Heart left ventricle (tissue), 16 donors: ENCODE results near the gene XRCC3. TPM values are rescaled to one million over a fixed set of nuclear protein-coding genes. Genes with fewer than 3 reads are reported as not detected.

ENCODE experiments used
- ATAC-seq, 4 donors: fragments of 200-7000 bp; cut with Tn5 transposase; one replicate each; pipeline ENCODE4 v1.9.1; 2020 to 2022; ENCODE audit warnings: moderate library complexity in 4 of 4, mild to moderate bottlenecking in 3 of 4, moderate number of reproducible peaks in 1 of 4
- DNase-seq, 5 donors: peaks; one replicate each; pipeline ENCODE4 v3.0.0-alpha.2; 2020
- H3K27ac ChIP-seq, 12 donors: fragments of 200-600 bp; sonication (generic) in 4 of 12; one replicate each; pipeline versions ENCODE4 v1.5.0 to v1.8.0; 2016 to 2022; ENCODE audit warnings: mild to moderate bottlenecking in 2 of 12
- H3K27me3 ChIP-seq, 9 donors: fragments of 200-600 bp; sonication (generic) in 2 of 9; one replicate each; pipeline versions ENCODE4 v1.5.1 to v1.8.0; 2016 to 2022; ENCODE audit warnings: mild to moderate bottlenecking in 3 of 9
- H3K36me3 ChIP-seq, 9 donors: fragments of 200-600 bp; sonication (generic) in 2 of 9; one replicate each; pipeline versions ENCODE4 v1.5.0 to v1.8.0; 2018 to 2022; ENCODE audit warnings: mild to moderate bottlenecking in 2 of 9
- H3K4me1 ChIP-seq, 12 donors: fragments of 200-600 bp; sonication (generic) in 4 of 12; one replicate each; pipeline versions ENCODE4 v1.5.0 to v1.8.0; 2016 to 2022; ENCODE audit warnings: mild to moderate bottlenecking in 3 of 12
- H3K4me3 ChIP-seq, 12 donors: fragments of 200-600 bp; sonication (generic) in 4 of 12; one replicate each; pipeline versions ENCODE4 v1.5.0 to v1.8.0; 2017 to 2022; ENCODE audit warnings: mild to moderate bottlenecking in 9 of 12, moderate library complexity in 4 of 12
- H3K9me3 ChIP-seq, 12 donors: fragments of 200-600 bp; sonication (generic) in 4 of 12; one replicate each; pipeline versions ENCODE4 v1.5.0 to v1.8.0; 2016 to 2022; ENCODE audit warnings: mild to moderate bottlenecking in 1 of 12
- CTCF ChIP-seq, 12 donors: fragments of 200-600 bp; sonication (generic) in 4 of 12; IDR thresholded peaks; one replicate each; pipeline versions ENCODE4 v1.5.0 to v1.8.0; 2018 to 2022; ENCODE audit warnings: antibody characterized with exemption in 12 of 12, mild to moderate bottlenecking in 5 of 12
- POLR2A ChIP-seq, 2 donors: fragments of 450-650 bp; IDR thresholded peaks; one replicate each; pipeline ENCODE4 v1.6.1; 2017; ENCODE audit warnings: antibody characterized with exemption in 2 of 2, mild to moderate bottlenecking in 2 of 2, moderate library complexity in 2 of 2
- WGBS, 4 donors: extraction: QIAGEN DNeasy Blood & Tissue Kit in 2 of 4; methylation state at CpG; one replicate each; pipeline versions ENCODE4 v1.1.5 to v1.1.7; 2013 to 2018; 5-methylcytosine and 5-hydroxymethylcytosine counted together
- intact Hi-C, 10 donors: fragments of 100-400 bp; cut with DNase I; formaldehyde crosslinking; loops; one replicate each; pipeline versions ENCODE4 v1.11.1 to v1.14.2; 2022
- polyA plus RNA-seq, 2 donors: library from polyadenylated mRNA; stranded (reverse); fragments of 200-250 nt; gene quantifications; one replicate each; pipeline ENCODE4 v1.2.3, GENCODE V29; 2013
- total RNA-seq, 9 donors: library from RNA; depleted of rRNA in 2 of 9; stranded (reverse); fragments of >200 nt in 2 of 9; fragmentation: NEBNext Ultra II Directional in 3 of 9; extraction: Animal tissue kit (Norgen Biotek cat#: 25700) in 3 of 9; gene quantifications; one replicate each; pipeline versions ENCODE4 v1.1.0 to v1.2.4, GENCODE V29; 2016 to 2023
- donor health status: ischemic (EF 13 %, LVEDD 7.1; RV severe dilation, severe dysfunction).
- donor health status: healthy with polysubstance abuse.
- donor health status: DM: no; HTN: yes; CAD: no.
- donor health status: DM: no; HTN: no; CAD: no.
- donor health status: ischemic (EF 25% LVEDD 6.9; RV normal size, moderate dysfunction).
- donor health status: ischemic (EF 25% LVEDD 5.7; RV mildly dilated, moderate dysfunction).
- donor health status: healthy.
- donor health status: DM: yes; HTN: yes; CAD: no.
- donor health status: ischemic (EF 35%, LVEDD 5.7; RV mildly dilated, moderate dysfunction).
- donor health status: nonischemic (EF 11% LVEDD 7.7; RV severe dilation, severe dysfunction).
- donor health status: DM: yes; HTN: yes; CAD: no.
- donor health status: PGD.
- donor health status: ischemic (EF 29% LVEDD 5.4; RV normal size, mild dysfunction).
- donor health status: nonischemic (EF 23%, LVEDD 6.1; RV moderate dilation, normal function).

Gene XRCC3
- total and polyA plus RNA-seq, 11 donors = 1.9 to 8.7 (median 3.0) TPM

- Histone ChIP-seq H3K4me1 (peaks cover 0 to 37% (median 12%) of the 10 kb centered on the region in 12 donors), H3K27me3 (no peaks in the 10 kb centered on the region), H3K9me3 (no peaks in the 10 kb centered on the region), H3K4me3 (no peak overlapping the region), H3K36me3 (peaks cover 0 to 74% (median 66%) of the 10 kb centered on the region in 9 donors), H3K27ac (peak overlapping the region in 6 of 12 donors; percentile 23 to 64 (median 42))
- 54 to 63% (median 57%) methylated on average over 9 to 15 of the region's 15 CpGs for WGBS, 4 donors
- peak; percentile 71 to 90 (median 80) for DNase-seq
- peak; percentile 83 to 91 (median 85) for ATAC-seq
- TF ChIP-seq CTCF (IDR thresholded peaks at IDR 0.05) (peak in 1 of 12 donors; percentile 12), POLR2A (IDR thresholded peaks at IDR 0.05) (no peak)
- intact Hi-C loops = loop anchor here in 1 of 10 donors (10.0 kb wide), 2 partner anchors 156 to 254 kb away; no protein-coding TSS in a partner anchor
Measured at GRCh38 chr14:103730490-103731035, 15.3 kb upstream of the XRCC3 start.

- Histone ChIP-seq H3K4me3 (no peak overlapping the region), H3K27ac (peak overlapping the region in 6 of 12 donors; percentile 5 to 64 (median 34)), H3K4me1 (peaks cover 0 to 37% (median 13%) of the 10 kb centered on the region in 12 donors), H3K27me3 (no peaks in the 10 kb centered on the region), H3K9me3 (no peaks in the 10 kb centered on the region), H3K36me3 (peaks cover 0 to 74% (median 58%) of the 10 kb centered on the region in 9 donors)
- intact Hi-C loops = loop anchor here in 1 of 10 donors (10.0 kb wide), 2 partner anchors 155 to 255 kb away; no protein-coding TSS in a partner anchor
- WGBS, 4 donors = 64 to 73% (median 69%) methylated on average over 23 to 24 of the region's 24 CpGs
- ATAC-seq = peak in 2 of 4 donors; percentile 0 to 1
- TF ChIP-seq CTCF (IDR thresholded peaks at IDR 0.05) (no peak), POLR2A (IDR thresholded peaks at IDR 0.05) (no peak)
- peak in 2 of 5 donors; percentile 26 to 54 for DNase-seq
Measured at GRCh38 chr14:103729496-103730448, 14.5 kb upstream of the XRCC3 start.

- no peaks in the 10 kb centered on the region for H3K27me3 ChIP-seq
- ATAC-seq (no peak), DNase-seq (peak in 2 of 5 donors; percentile 8 to 32)
- WGBS, 4 donors = 69 to 78% (median 75%) methylated on average over 11 to 12 of the region's 12 CpGs
- H3K4me1 ChIP-seq = peaks cover 2 to 48% (median 23%) of the 10 kb centered on the region in 12 donors
- H3K27ac ChIP-seq = no peak overlapping the region
- peaks cover 0 to 64% (median 48%) of the 10 kb centered on the region in 9 donors for H3K36me3 ChIP-seq
- TF ChIP-seq CTCF (IDR thresholded peaks at IDR 0.05) (no peak), POLR2A (IDR thresholded peaks at IDR 0.05) (no peak)
- no peaks in the 10 kb centered on the region for H3K9me3 ChIP-seq
- H3K4me3 ChIP-seq = no peak overlapping the region
- intact Hi-C loops = no loop called here
Measured at GRCh38 chr14:103728721-103729120, 13.5 kb upstream of the XRCC3 start.

- Histone ChIP-seq H3K36me3 (peaks cover 0 to 58% (median 42%) of the 10 kb centered on the region in 9 donors), H3K9me3 (no peaks in the 10 kb centered on the region), H3K4me1 (peaks cover 2 to 54% (median 29%) of the 10 kb centered on the region in 12 donors), H3K27me3 (no peaks in the 10 kb centered on the region), H3K27ac (no peak overlapping the region), H3K4me3 (no peak overlapping the region)
- intact Hi-C loops = no loop called here
- no peak for ATAC-seq
- TF ChIP-seq POLR2A (IDR thresholded peaks at IDR 0.05) = no peak
- DNase-seq = peak in 2 of 5 donors; percentile 15 to 37
- 93 to 96% (median 94%) methylated on average over 11 to 19 of the region's 19 CpGs for WGBS, 4 donors
Measured at GRCh38 chr14:103728141-103728540, 12.9 kb upstream of the XRCC3 start.
